HG02759 (cell line): ENCODE results near the gene DNAH17.

Experiments used
- ATAC-seq: cut with Tn5 transposase; IDR thresholded peaks from one replicate; pipeline ENCODE4 v1.9.1; 2021; ENCODE audit warnings: mild to moderate bottlenecking, moderate library complexity; ENCODE audit not compliant: unreplicated experiment

DNAH17 gene

DNA sequence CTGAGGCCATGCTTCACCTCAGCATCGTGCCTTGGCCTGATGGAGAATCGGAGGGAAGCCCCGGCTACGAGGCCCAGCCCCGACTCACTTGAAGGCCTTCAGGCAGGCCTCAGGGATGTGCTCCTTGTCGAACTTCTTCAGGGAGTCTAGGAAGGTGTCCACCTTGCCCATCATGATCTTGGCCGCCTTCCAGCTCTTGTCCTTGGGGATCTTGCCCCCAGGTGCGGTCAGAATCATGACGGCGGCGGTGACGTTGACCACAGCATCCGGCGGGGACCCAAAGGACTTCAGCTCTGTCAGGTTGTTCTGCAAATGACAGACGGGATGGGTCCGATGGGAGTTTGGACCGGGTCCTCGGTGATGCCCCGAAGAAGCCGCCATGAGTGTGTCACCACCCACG is 117.5 kb downstream of the DNAH17 start:
- ATAC-seq, result no peak

DNA sequence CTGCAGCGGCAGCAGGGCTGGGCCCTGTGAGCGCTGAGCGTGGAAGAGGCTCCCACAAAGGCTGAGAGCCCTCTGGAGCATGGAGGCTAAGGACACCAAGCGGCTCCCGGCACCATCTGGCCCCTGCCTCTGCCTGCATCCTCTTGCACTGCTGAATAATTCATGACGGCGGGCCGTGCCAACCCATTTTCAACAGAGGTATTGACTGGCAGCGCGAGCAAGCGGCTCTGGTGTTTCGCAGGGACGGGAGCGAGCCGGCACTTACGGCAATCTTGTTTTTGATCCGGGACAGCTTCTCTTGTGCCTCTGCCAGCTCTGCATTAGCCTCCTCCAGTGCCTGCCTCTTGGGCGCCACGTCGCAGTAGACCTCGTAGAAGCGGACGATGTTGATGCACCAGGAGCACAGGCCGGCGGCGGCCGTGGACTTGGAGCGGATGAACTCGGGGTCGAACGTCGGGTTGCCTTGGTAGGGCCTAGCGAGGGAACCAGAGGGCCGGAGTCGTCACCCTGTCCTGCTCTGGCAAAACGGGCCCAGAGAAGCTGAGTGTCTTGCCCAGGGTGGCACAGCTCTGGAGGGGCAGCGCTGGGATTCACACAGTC is 118.4 kb downstream of the DNAH17 start:
- no peak for ATAC-seq

DNA sequence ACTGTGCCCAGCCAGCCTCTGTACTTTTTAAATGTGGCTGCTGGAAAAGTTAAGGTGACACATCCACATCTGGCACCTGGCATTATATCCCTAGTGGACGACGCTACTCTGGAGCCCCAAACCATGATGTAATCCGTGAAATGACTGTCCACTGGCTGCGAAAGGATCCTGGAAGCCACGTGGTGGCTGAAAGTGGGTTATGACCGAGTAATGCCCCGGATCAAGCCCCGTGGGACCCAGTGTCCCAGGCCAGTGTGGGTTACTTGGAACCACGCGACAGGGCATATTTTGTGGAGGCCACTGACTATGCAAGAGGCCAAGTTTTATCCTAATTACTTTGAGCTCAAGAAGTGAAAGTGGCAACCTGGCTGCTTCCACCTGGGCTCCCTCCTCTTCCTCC is 119.1 kb downstream of the DNAH17 start:
- no peak for ATAC-seq

DNA sequence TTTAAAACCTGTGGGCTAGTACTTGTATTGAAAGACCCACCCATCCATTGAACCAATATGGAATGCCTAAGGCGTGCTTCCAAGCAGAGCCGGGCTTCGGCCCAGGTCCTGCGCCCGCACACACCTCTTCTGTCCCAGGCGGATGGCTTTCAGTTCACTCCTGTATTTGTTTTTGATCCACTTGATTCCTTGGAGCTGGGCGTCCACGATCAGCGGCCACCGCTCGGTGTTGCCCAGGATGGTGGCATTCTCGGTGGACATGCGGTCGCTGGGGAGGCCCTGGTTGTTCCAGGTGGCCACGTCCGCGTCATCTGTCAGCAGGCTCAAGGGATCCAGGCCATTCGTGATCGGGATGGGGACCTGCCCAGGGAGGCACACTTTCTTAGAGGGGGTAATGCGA is 122.8 kb downstream of the DNAH17 start:
- ATAC-seq, result no peak

DNA sequence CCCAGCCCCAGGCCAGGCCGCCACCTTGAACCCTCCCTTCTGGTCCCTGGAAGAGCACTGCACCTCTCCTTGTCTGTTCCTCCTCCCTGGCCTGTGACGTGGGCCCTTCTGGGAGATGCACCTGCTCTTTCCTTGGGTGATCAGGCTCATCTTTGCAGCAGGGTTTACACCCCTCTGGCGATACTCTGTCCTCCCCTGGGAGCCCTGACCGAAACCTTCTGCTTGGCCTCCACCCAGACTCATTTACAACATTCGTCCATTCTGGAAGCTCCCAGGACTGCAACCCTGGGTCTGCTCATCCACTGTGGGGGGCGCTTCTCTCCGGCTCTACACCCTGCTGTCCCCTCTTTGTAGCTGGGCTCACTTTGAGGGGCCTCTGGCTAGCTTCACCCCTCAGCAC is 125.4 kb downstream of the DNAH17 start:
- no peak for ATAC-seq

DNA sequence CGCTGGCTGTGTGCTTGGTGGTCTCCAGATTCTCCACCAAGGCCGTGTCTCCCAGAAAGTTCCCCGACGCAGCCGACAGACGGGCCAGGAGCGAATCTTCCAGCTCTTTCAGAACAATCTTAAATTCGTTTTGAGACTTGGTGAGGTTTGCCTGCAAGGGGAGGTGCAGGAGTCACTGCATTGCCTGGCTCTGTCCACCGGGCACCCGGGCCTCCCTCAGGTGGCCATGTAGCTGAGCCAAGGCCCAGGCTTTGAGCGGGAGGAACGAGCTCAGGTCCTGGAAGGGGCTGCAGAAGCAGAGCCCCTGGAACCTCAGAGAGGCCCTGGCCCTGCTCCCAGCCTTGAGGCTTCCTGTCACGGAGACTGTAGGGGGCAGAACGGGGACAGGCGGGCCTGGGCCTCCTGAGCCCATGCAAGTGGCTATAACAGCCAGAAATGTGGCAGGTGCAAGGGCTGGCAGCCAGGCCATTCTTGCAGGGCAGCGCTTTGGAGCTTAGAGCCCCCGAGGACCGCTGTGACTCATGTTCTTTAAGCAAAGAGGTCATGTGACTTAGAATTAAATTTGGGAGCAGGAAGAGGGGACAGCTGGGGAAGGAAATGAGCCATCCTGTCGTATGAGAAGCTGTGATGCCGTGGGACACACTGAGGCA is 126.4 kb downstream of the DNAH17 start:
- no peak for ATAC-seq

DNA sequence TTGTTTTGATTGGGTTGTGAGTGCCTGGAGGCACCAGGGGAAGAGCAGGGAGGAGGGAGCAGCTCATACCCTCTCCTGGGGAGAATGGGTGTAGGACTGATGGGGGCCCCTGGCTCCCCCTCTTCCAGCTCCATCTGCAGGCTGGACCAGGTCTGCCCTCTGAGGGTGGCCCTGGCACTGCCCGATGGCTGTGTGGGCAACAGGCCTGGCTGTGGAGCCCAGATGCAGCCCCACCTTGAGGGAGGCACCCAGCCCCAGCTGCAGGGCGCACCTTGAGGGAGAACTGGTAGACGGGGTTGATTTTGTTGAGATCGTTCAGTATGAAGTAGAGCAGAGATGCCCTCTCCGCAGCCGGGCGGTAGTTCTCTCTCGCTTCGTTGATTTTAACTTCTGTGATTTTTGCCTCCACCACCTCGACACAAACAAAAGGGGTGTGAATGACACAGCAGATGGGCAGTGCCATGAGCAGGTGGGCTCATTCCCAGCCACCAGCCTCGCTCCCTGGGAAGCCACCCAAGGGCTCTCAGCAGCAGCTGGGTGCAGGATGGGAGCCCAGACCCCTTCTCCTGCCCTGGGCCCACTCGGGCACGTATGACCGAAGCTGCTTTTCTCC is 127.1 kb downstream of the DNAH17 start:
- no peak for ATAC-seq

DNA sequence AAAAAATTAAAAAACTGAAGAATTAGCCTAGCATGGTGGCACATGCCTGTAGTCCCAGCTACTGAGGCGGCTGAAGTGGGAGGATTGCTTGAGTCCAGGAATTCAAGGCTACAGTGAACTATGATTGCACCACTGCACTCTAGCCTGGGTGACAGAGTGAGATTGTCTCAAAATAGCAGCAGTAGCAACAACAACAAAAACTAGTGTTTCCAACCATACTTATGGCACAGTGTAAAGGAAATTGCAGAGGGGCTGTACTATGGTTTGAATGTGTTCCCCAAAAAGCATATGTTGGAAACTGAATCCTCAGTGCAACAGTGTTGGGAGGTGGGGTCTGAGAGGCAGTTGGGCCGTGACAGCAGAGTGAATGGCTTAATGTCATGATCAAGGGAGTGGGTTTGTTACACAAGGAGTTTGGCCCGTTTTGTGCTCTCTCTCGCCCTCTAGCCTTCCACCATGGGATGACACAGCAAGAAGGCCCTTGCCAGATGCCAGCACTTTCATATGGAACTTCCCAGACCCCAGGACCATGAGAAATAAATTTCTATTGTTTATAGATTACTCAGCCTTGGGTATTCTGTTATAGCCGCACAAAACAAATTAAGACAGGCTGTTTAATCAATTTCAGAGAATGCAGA is 128.7 kb downstream of the DNAH17 start:
- ATAC-seq, result no peak

DNA sequence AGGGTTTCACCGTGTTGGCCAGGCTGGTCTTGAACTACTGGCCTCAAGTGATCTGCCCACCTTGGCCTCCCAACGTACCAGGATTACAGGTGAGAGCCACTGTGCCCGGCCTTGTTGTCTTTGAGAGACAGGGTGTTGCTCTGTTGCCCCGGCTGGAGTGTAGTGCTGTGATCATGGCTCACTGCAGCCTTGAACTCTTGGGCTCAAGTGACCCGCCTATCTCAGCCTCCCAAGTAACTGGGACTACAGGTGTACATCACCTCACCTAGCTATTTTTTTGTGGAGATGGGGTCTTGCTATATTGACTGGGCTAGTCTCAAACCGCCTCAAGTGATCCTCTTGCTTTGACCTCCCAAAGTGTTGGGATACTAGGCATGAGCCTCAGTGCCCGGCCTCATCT is 130.4 kb downstream of the DNAH17 start:
- ATAC-seq, result no peak

DNA sequence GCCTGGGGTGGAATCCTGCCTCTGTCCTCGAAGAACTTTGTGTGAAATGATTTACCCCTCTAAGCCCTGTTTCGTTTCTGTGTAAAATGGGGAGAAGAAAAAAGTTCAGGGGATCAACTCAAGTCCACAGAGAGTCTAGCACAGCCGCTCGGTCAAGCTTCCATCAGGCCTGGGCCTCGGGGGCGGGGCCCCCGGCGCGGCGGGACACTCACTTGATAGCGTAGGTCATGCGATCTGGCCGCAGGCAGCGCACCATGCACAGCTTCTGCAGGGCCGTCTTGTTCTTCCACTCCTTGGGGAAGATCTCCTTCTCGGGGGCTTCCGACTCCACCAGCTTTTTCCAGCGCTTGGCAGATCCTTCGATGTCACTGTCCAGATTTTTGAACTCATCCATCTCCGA is 132.8 kb downstream of the DNAH17 start:
- ATAC-seq, result no peak

DNA sequence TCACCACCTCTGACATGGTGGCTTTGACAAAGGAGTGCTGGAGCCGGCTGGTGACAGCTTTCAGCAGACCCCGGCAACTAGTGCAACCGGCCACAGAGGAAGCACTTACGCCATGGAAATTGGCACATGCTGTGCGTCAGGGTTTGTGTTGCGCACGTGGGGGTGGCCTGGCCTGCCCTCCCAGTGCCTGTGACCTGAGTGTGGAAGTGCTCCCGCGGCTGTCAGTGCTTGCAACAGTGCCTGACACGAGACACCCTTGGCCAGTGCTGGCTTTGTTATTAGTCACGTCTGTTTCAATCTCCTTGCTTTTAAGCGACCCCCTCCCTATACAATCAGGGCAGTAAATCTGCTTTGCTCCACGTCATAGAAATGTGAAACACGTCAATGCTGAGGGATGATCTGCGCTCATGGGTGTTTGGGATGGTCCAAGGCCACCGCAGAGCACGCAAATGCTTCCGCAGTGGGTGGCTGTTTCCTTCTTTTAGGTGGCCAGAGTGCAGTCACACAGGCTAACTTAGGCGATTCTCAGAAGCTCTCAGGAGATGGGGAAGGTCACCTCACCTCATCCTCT is 134.5 kb downstream of the DNAH17 start:
- no peak for ATAC-seq

DNA sequence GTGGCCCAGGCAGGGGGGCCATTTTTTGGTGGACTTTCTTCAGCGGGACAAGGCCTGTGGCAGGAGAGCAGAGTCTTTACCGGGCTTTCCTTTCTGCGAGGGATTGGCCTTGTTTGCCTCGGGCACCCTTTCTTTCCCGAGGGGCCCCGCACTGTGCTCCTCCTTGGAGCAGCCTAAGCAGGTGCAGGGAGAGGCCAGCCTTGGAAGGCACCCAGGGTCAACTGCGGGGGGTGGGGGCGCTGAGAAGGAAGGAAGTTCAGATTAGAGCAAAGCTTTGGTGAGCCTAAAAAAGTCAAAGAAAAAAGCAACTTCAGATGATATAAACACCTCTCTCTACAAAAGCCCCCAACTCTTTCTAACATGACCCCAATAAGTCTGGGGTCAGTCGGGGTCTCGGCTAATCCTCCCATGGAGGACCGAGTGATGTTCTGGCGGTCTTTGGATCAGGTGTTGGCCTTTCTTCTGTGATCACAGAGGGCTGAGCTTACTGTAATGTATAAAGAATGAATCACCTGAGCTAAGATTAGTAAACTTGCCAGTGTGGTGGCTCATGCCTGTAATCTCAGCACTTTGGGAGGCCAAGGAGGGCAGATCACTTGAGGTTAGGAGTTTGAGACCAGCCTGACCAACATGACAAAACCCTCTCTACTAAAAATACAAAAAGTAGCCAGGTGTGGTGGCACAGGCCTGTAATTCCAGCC is 135.8 kb downstream of the DNAH17 start:
- no peak for ATAC-seq

DNA sequence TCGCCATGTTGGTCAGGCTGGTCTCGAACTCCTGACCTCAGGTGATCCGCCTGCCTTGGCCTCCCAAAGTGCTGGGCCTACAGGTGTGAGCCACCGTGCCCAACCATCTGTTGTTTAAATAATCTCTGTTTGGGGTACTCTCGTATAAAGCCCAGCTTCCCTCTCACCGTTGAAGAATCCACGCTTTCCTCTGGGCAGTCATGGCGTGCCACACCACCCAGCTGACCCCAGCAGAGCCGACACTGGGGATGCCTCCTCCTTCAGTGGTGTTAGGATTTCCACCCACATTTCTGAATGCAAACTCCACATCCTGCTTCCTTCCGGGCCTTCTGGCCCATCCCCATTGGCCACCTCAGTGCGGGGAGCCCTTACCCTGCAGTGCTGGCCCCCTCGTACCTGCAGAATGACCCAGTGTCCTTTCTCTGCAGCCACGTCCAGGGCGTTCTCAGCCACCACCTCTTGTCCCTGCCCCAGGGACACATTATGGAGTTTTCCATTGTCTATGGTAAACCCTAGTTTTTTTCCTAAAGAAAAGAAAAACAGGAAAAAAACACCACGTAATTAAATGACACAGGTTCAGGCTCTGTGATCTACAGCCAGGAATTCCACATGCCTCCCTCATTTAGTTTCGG is 138.4 kb downstream of the DNAH17 start:
- no peak for ATAC-seq

DNA sequence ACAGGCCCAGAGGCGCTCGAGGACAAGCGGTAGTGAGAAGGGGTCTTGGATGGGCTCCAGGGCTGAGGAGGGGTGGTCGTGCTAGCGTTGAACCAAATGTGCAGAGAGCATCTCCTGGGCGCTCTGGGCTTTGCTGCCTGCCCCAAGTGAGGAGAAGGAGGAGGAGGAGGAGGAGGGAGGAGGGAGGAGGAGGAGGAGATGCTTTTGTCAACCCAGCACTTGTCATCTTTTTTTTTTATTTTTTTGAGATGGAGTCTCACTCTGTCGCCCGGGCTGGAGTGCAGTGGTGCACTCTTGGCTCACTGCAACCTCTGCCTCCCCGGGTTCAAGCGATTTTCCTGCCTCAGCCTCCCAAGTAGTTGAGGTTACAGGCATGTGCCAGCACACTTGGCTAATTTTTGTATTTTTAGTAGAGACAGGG is 138.9 kb downstream of the DNAH17 start:
- no peak for ATAC-seq

DNA sequence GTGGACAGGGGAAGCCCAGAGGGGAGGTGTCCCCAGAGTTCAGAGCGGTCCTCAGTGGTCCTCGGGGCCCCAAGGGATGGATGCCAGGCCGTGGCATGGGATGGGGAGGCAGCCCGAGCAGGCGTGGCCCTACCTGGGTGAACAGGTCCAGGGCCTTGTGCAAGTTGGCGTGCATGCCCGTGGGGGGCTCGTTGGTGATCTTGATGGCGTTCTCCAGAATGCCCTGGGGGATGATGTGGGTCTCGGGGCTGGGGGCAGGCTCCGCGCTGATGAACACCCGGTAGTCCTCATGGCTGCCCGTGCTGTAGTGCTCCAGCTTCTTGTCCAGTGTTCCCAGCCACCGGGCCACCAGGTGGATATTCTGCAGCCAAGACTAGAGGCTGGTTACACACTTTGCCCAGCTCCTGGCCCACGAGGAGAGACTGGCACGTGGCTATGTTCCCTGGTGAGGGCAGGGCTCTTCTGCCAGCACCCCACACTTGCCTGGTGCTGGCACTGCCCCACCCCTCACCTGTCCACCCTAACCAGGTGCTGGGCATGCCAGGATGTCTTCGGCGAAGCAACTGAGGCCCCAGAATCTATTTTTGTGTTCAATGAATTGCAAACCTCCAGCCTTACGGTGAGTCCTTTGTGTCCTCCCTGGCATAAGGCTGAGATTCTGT is 139.6 kb downstream of the DNAH17 start:
- ATAC-seq, result no peak

DNA sequence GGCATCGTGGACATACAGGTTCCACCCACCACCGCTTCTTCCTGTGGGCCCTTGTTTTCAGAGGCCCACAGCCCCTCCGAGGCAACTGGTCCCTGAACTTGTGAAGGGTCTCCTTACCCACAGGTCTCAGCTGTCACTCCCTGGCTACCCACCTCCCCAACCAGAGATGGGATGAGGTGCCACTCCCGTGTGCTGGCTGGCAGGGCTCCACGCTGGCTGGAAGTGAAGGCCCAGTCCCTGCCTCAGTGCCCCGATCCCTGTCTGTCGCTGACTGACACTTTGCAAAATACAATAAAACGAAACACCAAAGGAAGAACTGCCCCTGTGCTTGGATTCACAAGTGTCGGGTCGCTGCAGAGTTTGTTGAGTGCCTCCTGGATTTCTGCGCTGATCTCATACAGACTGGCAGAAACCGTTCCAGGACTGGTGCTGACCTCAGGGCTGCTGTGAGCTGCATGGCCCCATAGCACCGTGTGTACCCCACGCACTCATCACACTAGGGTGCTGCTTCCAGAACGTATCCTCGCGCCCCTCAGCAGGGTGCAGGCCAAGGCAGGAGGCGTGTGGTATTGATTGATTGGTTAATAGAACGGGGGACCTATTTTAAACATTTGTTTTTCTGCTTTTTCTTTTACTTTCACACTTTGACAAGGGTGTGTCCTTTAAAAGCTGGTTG is 141.7 kb downstream of the DNAH17 start:
- no peak for ATAC-seq

DNA sequence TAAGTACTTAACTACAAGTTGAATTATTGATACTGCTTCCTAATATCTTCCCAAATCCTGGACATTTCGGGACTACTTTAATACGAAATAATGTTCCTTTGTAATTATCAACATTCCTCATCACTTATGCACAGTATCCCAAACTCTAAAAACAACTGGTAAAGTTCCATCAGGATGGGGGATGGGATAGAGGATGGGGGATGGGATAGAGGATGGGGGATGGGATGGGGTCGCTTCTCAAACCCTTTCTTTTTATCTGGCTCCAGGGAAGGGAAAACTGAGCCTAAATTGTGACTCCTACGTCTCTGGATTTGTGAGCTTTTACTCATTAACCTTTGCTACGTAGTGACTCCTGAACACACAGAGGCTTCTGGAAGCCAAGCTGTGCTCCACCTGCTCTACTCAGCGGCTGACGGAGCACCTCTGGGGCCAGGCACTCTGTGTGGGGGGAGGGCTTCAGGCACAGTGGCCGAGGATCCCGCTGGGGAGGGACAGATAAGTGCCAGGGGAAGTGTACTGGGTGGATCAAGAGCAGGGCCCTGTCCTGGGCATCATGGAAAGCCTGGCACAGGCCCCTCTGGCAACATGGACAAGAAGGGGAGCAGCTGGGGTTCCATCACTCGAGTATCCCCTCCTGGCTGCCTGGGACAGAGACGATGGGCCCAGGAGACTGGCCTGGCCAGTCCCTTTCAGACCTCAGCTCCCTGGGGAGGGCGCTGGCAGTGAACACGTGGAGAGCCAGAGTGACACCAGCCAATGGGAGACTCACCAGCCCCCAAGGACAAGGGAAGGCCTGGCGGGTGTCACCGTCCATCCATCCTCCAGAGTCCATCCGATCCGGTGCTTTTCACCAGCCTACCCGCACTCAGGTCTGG is 142.5 kb downstream of the DNAH17 start:
- no peak for ATAC-seq

DNA sequence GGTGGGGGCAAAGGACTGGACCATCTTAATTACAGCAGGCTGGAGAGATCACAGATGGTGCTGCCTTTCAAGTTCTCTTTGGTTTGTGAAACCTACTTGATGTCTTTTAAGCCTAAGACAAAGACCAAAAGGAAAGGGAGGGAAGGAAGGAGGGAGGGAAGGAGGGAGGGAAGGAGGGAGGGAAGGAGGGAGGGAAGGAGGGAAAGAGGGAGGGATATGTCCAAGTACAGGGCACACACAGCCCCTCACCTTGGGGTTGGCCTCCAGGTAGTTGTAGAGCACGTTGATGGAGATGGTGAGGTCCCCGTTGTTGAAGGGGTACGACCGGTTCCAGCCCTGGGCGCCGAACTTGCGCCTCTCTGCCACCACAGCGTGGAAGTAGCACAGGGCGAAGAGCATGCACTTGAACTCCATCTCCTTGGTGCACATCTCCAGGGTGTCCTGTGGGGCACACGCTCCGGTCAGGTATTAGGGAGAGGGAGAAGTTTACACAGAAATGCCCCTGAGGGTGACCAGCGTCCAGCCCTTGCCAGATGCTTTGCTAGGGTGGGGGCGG is 143.3 kb downstream of the DNAH17 start:
- no peak for ATAC-seq
